Gastrocnemius medialis (tissue), 4 donors: ENCODE measurements around the gene COL4A6. TPM values are rescaled to one million over a fixed set of nuclear protein-coding genes. Genes with fewer than 3 reads are reported as not detected.

Experiments
- ATAC-seq, 2 donors: fragments of 150-250 bp; one replicate each; pipeline ENCODE4 v1.9.1; 2016
- DNase-seq, 2 donors: peaks; one replicate each; pipeline ENCODE4 v3.0.0-alpha.2; 2019
- H3K27ac ChIP-seq, 4 donors: fragments of 200-600 bp; sonication (generic); 1 replicate in 1 of 4; 2 replicates in 3 of 4; pipeline ENCODE4 v1.5.1; 2016 to 2018; ENCODE audit warnings: mild to moderate bottlenecking in 2 of 4, moderate library complexity in 1 of 4
- H3K27me3 ChIP-seq, 3 donors: fragments of 200-600 bp; sonication (generic) in 2 of 3; 1 replicate in 1 of 3; 2 replicates in 2 of 3; pipeline versions ENCODE4 v1.5.1 to v1.6.0; 2016 to 2019; ENCODE audit warnings: mild to moderate bottlenecking in 1 of 3, moderate library complexity in 1 of 3
- H3K36me3 ChIP-seq, 2 donors: fragments of 200-600 bp; sonication (generic) in 1 of 2; one replicate each; pipeline ENCODE4 v1.5.1; 2017 to 2018
- H3K4me1 ChIP-seq, 2 donors: fragments of 200-600 bp; sonication (generic) in 1 of 2; one replicate each; pipeline ENCODE4 v1.5.1; 2016 to 2017; ENCODE audit warnings: mild to moderate bottlenecking in 2 of 2
- H3K4me3 ChIP-seq, 4 donors: fragments of 200-600 bp; sonication (generic) in 3 of 4; 1 replicate in 1 of 4; 2 replicates in 3 of 4; pipeline ENCODE4 v1.5.1; 2016 to 2019; ENCODE audit warnings: mild to moderate bottlenecking in 2 of 4
- H3K9me3 ChIP-seq, 3 donors: fragments of 200-600 bp; sonication (generic) in 2 of 3; 1 replicate in 1 of 3; 2 replicates in 2 of 3; pipeline ENCODE4 v1.5.1; 2016 to 2019
- POLR2A ChIP-seq, 2 donors: fragments of 450-650 bp; IDR thresholded peaks; one replicate each; pipeline ENCODE4 v1.6.1; 2017; ENCODE audit warnings: antibody characterized with exemption in 2 of 2, mild to moderate bottlenecking in 2 of 2, moderate library complexity in 2 of 2
- in situ Hi-C, 4 donors: fragments of 200-750 bp; cut with MboI; loops; one replicate each; pipeline versions ENCODE4 v1.15.0 to v1.8.0; 2017; ENCODE audit warnings: low sequenced_read_pairs in 4 of 4
- intact Hi-C: fragments of 100-400 bp; cut with DNase I; formaldehyde crosslinking; loops from one replicate; pipeline ENCODE4 v1.15.1; 2023; ENCODE audit warnings: low total_unique reads
- total RNA-seq, 4 donors: library from RNA; depleted of rRNA; stranded (reverse); fragments of >200 nt; gene quantifications; one replicate each; pipeline versions ENCODE4 v1.1.0 to v1.2.3, GENCODE V29; 2016
- TF ChIP-seq, protein P1 (sequence below), 5 experiments: fragments of 450-650 bp in 3 of 5; fragments of 200-600 bp in 2 of 5; sonication (generic) in 2 of 5; IDR thresholded peaks in 4 of 5; conservative IDR thresholded peaks in 1 of 5; 1 replicate in 4 of 5; 2 replicates in 1 of 5; pipeline ENCODE4 v1.5.1; 2016 to 2019; ENCODE audit warnings: antibody characterized with exemption in 5 of 5, mild to moderate bottlenecking in 3 of 5, moderate library complexity in 3 of 5

COL4A6 gene
- total RNA-seq, 4 donors from 2014 or later: 0.42 to 1.4 (median 0.81) TPM

DNA sequence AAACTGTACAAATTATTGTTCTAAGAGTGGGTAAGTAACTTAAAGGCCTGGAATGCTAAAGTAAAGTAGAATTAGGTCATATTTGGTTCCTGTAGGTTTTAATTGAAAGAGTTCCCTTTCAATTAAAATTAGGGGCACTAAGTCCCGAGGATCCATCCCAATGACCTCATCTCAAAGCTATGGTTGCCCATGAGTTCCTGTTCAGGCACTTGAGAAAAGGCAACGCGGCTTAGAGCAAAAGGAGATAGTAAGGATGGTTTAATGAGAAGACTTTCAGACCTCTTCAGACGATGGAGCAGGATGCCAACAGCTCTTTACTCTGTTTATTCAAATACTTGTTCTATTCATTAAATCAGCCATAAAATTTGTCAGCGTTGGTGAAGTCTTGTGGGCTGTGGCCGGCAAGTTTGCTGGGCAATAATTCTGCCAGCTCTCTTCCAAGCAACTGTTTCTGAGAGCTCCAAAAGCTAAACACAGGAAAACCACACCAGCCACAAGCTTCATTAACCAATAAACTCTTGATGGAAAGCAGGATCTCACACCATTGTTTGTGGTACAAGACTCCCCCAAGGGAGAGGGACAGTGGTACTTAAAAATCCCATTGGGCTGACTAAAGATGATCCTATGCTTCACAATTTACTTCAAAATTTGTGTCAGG lies 167.4 kb downstream of the COL4A6 start:
- H3K4me1 ChIP-seq: no peaks in the 10 kb centered on the region
- DNase-seq (no peak), ATAC-seq (no peak)
- in situ Hi-C loops (no loop called here), intact Hi-C loops (no loop called here)
- no peak overlapping the region for H3K4me3 ChIP-seq
- H3K27me3 ChIP-seq: no peaks in the 10 kb centered on the region
- TF ChIP-seq, protein P1, sequence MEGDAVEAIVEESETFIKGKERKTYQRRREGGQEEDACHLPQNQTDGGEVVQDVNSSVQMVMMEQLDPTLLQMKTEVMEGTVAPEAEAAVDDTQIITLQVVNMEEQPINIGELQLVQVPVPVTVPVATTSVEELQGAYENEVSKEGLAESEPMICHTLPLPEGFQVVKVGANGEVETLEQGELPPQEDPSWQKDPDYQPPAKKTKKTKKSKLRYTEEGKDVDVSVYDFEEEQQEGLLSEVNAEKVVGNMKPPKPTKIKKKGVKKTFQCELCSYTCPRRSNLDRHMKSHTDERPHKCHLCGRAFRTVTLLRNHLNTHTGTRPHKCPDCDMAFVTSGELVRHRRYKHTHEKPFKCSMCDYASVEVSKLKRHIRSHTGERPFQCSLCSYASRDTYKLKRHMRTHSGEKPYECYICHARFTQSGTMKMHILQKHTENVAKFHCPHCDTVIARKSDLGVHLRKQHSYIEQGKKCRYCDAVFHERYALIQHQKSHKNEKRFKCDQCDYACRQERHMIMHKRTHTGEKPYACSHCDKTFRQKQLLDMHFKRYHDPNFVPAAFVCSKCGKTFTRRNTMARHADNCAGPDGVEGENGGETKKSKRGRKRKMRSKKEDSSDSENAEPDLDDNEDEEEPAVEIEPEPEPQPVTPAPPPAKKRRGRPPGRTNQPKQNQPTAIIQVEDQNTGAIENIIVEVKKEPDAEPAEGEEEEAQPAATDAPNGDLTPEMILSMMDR (IDR thresholded peaks at IDR 0.05 in 4 of 5, conservative IDR thresholded peaks at IDR 0.05 in 1 of 5): no peak
- no peaks in the 10 kb centered on the region for H3K36me3 ChIP-seq
- no peaks in the 10 kb centered on the region for H3K9me3 ChIP-seq
- H3K27ac ChIP-seq: no peak overlapping the region

DNA sequence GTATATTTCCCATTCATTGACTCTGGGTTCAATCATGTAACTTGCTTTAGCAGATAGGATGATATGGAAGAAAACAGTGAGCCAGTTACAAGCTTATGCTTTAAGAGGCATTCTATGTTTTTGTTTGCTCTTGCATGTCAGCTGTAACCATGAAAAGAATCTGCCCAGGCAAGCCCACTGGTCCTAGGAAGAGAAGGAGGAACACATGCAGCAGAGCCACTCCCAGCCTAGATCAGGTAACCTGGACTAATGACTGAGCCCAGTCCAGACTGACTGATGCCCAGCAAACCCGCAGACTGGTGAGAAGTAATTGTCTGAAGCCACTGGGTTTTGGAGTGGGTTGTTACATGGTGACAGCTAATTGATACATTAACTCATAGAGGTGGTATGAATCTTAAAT lies 167.9 kb downstream of the COL4A6 start:
- H3K27ac ChIP-seq: no peak overlapping the region
- in situ Hi-C loops: no loop called here
- TF ChIP-seq POLR2A (IDR thresholded peaks at IDR 0.05): no peak
- TF ChIP-seq, protein P1 (IDR thresholded peaks at IDR 0.05 in 4 of 5, conservative IDR thresholded peaks at IDR 0.05 in 1 of 5): no peak
- H3K27me3 ChIP-seq: no peaks in the 10 kb centered on the region
- no peaks in the 10 kb centered on the region for H3K36me3 ChIP-seq
- ATAC-seq (no peak), DNase-seq (no peak)
- H3K4me3 ChIP-seq: no peak overlapping the region
- H3K4me1 ChIP-seq: no peaks in the 10 kb centered on the region
- H3K9me3 ChIP-seq: no peaks in the 10 kb centered on the region
- intact Hi-C loops: no loop called here

- Histone ChIP-seq H3K4me3 (no peak overlapping the region), H3K36me3 (no peaks in the 10 kb centered on the region), H3K27ac (no peak overlapping the region), H3K27me3 (no peaks in the 10 kb centered on the region), H3K4me1 (no peaks in the 10 kb centered on the region), H3K9me3 (no peaks in the 10 kb centered on the region)
- TF ChIP-seq, protein P1 (IDR thresholded peaks at IDR 0.05 in 4 of 5, conservative IDR thresholded peaks at IDR 0.05 in 1 of 5): no peak
- no peak for TF ChIP-seq POLR2A (IDR thresholded peaks at IDR 0.05)
- in situ Hi-C loops (no loop called here), intact Hi-C loops (no loop called here)
- peak; percentile 36 to 39 for ATAC-seq
- peak in 1 of 2 donors; percentile 20 for DNase-seq
Measured at GRCh38 chrX:108268434-108269080, 169.7 kb downstream of the COL4A6 start.

GRCh38 chrX:108267557-108267956 lies 170.7 kb downstream of the COL4A6 start:
- Histone ChIP-seq H3K27ac (no peak overlapping the region), H3K27me3 (no peaks in the 10 kb centered on the region), H3K4me1 (no peaks in the 10 kb centered on the region), H3K4me3 (no peak overlapping the region), H3K36me3 (no peaks in the 10 kb centered on the region), H3K9me3 (no peaks in the 10 kb centered on the region)
- no peak for DNase-seq
- TF ChIP-seq, protein P1 (IDR thresholded peaks at IDR 0.05 in 4 of 5, conservative IDR thresholded peaks at IDR 0.05 in 1 of 5): no peak
- no peak for TF ChIP-seq POLR2A (IDR thresholded peaks at IDR 0.05)
- intact Hi-C loops (no loop called here), in situ Hi-C loops (no loop called here)
- no peak for ATAC-seq
